Panc1 (cell line): ENCODE measurements around the gene IFIT1B. TPM values are rescaled to one million over a fixed set of nuclear protein-coding genes. Genes with fewer than 3 reads are reported as not detected.
"Not testable (repeated sequence)": the region's sequence is repeated elsewhere in the genome, so short reads cannot be mapped to it uniquely, and the experiment has no call there.

Experiments used
- ATAC-seq: fragments of 200-7000 bp; cut with Tn5 transposase; 2 replicates; pipeline ENCODE4 v1.9.1; 2020; ENCODE audit warnings: mild to moderate bottlenecking, moderate library complexity
- BruUV-seq: library from RNA; stranded (reverse); fragments of 400-500 nt; replicated peaks from 2 replicates; lab custom pipeline; 2021; lab: Mats Ljungman, UMichigan
- CTCF ChIA-PET: fragments of 300-600 bp; sonication (Branson Sonifier 250); formaldehyde crosslinking; loops from one replicate; lab custom pipeline; 2022; ENCODE audit warnings: antibody characterized with exemption; lab: Charles Lee
- POLR2A ChIA-PET: fragments of 300-600 bp; sonication (Branson Sonifier 250); formaldehyde crosslinking; loops from one replicate; lab custom pipeline; 2022; ENCODE audit warnings: antibody characterized with exemption; lab: Charles Lee
- DNase-seq: peaks from one replicate; pipeline ENCODE4 v3.0.0-alpha.2; 2010; ENCODE audit warnings: low read depth, low spot score
- H3K27ac ChIP-seq: 2 replicates; pipeline ENCODE4 v1.5.1; 2011; ENCODE audit warnings: mild to moderate bottlenecking, low read length, inconsistent platforms
- H3K27me3 ChIP-seq: fragments of 200-500 bp; sonication (Bioruptor generic); 2 replicates; pipeline ENCODE4 v1.6.0; 2014; ENCODE audit warnings: low read length, inconsistent platforms; ENCODE audit not compliant: control insufficient read depth, insufficient read depth
- H3K36me3 ChIP-seq: fragments of 200-500 bp; sonication (Bioruptor generic); 2 replicates; pipeline ENCODE4 v1.5.1; 2014; ENCODE audit warnings: inconsistent platforms, mild to moderate bottlenecking, low read length, moderate library complexity; ENCODE audit not compliant: control insufficient read depth, insufficient read depth
- H3K4me1 ChIP-seq: 2 replicates; pipeline ENCODE4 v1.5.1; 2011; ENCODE audit warnings: inconsistent platforms, mild to moderate bottlenecking, low read length, moderate library complexity; ENCODE audit not compliant: control insufficient read depth, insufficient read depth
- H3K4me3 ChIP-seq, 2 experiments: 2 replicates each; pipeline ENCODE4 v1.5.1; 2011 to 2012; ENCODE audit warnings: low read depth in 2 of 2, low read length in 2 of 2, mild to moderate bottlenecking in 2 of 2, inconsistent platforms in 1 of 2, moderate library complexity in 1 of 2
- H3K9me3 ChIP-seq: fragments of 200-500 bp; sonication (Bioruptor generic); 2 replicates; pipeline ENCODE4 v1.5.1; 2014; ENCODE audit warnings: low read depth, mild to moderate bottlenecking, inconsistent platforms, low read length, moderate library complexity; ENCODE audit not compliant: control insufficient read depth, insufficient read depth
- CTCF ChIP-seq: fragments of 450-650 bp; IDR thresholded peaks from 2 replicates; pipeline ENCODE4 v1.5.1; 2017; ENCODE audit warnings: mild to moderate bottlenecking
- POLR2AphosphoS5 ChIP-seq: IDR thresholded peaks from 2 replicates; pipeline ENCODE4 v1.6.1; 2012; ENCODE audit warnings: mild to moderate bottlenecking, low read depth, low read length, moderate library complexity
- REST ChIP-seq, 2 experiments: IDR thresholded peaks; 2 replicates each; pipeline ENCODE4 v1.6.1; 2011 to 2012; ENCODE audit warnings: low read depth in 2 of 2, control low read depth in 1 of 2, low read length in 1 of 2, mild to moderate bottlenecking in 1 of 2, moderate library complexity in 1 of 2; ENCODE audit not compliant: insufficient read depth in 1 of 2
- SIN3A ChIP-seq: IDR thresholded peaks from 2 replicates; pipeline ENCODE4 v1.6.1; 2012; ENCODE audit warnings: low read depth, mild to moderate bottlenecking, low read length, moderate library complexity, borderline replicate concordance; ENCODE audit not compliant: insufficient read depth
- TCF7L2 ChIP-seq: IDR thresholded peaks from 2 replicates; pipeline ENCODE4 v1.6.1; 2011; ENCODE audit warnings: mild to moderate bottlenecking, low read depth, low read length, inconsistent platforms
- in situ Hi-C: cut with HindIII; loops from 2 replicates; pipeline ENCODE4 v1.10.0; 2016; ENCODE audit warnings: low sequenced_read_pairs, low pct_unique_long_range_greater_than_20kb
- intact Hi-C: fragments of 100-400 bp; cut with micrococcal nuclease; formaldehyde crosslinking; loops from one replicate; pipeline ENCODE4 v1.10.0; 2022; ENCODE audit not compliant: unreplicated experiment
- total RNA-seq: library from RNA; stranded (reverse); gene quantifications from one replicate; pipeline ENCODE4 v1.2.1, GENCODE V29; 2021; ENCODE audit not compliant: unreplicated experiment

The IFIT1B gene
- total RNA-seq, 1 experiment from 2014 or later: not detected

GRCh38 chr10:89348481-89348880 lies 29.4 kb upstream of the IFIT1B start:
- in situ Hi-C loops: no loop called here
- CTCF ChIA-PET: no interaction called here
- Histone ChIP-seq H3K36me3 (no peaks in the 10 kb centered on the region), H3K27me3 (no peaks in the 10 kb centered on the region), H3K9me3 (no peaks in the 10 kb centered on the region), H3K4me3 (no peak overlapping the region), H3K4me1 (peaks cover 19% of the 10 kb centered on the region), H3K27ac (no peak overlapping the region)
- intact Hi-C loops: no loop called here
- DNase-seq (no peak), ATAC-seq (no peak)
- no TSS peak for BruUV-seq
- POLR2A ChIA-PET: no interaction called here
- TF ChIP-seq REST (IDR thresholded peaks at IDR 0.05; ENCODE audit: insufficient read depth in 1 of 2, low read depth in 2 of 2, low read length in 1 of 2): no peak

DNA sequence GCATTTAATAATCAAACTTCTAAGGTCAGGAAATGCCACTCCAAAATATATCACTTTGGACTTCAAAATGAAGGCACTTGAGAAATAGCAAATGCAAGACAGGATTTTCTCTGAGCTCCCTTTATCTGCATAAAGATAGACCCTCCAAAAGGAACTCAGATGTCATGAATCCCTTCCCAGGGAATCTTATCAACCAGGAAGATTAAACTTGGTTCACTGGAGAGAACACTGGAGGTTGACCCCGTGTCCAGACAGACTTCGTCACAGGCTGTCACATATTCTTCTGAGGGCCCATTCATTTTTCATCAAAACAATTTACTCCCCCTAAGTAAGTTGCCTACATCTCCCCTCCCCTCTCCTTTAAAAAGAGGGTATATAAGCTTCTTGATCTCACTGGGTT lies 28.9 kb upstream of the IFIT1B start:
- CTCF ChIA-PET: no interaction called here
- in situ Hi-C loops: no loop called here
- BruUV-seq: no TSS peak
- intact Hi-C loops: no loop called here
- TF ChIP-seq REST (IDR thresholded peaks at IDR 0.05; ENCODE audit: insufficient read depth in 1 of 2, low read depth in 2 of 2, low read length in 1 of 2) (no peak), POLR2AphosphoS5 (no peak), TCF7L2 (no peak), CTCF (no peak), SIN3A (no peak)
- H3K36me3 ChIP-seq: no peaks in the 10 kb centered on the region
- peaks cover 19% of the 10 kb centered on the region for H3K4me1 ChIP-seq
- no peak overlapping the region for H3K4me3 ChIP-seq
- DNase-seq (no peak), ATAC-seq (no peak)
- no peak overlapping the region; the same call in 1 of the 2 replicates for H3K27ac ChIP-seq
- POLR2A ChIA-PET: no interaction called here
- no peaks in the 10 kb centered on the region for H3K27me3 ChIP-seq
- H3K9me3 ChIP-seq: no peaks in the 10 kb centered on the region

- Histone ChIP-seq H3K27ac (peak overlapping the region; percentile 72), H3K4me1 (peaks cover 19% of the 10 kb centered on the region)
- H3K4me3 ChIP-seq, H3K9me3 ChIP-seq, in situ Hi-C loops, POLR2A ChIA-PET, BruUV-seq, H3K27me3 ChIP-seq, CTCF ChIA-PET, intact Hi-C loops, DNase-seq, H3K36me3 ChIP-seq: not testable (repeated sequence)
- peak; percentile 75 for ATAC-seq
Observed at GRCh38 chr10:89350631-89351315, 27.1 kb upstream of the IFIT1B start.
